Neural cell (in vitro differentiated cells): ENCODE results near the gene TBC1D5. TPM values are rescaled to one million over a fixed set of nuclear protein-coding genes. Genes with fewer than 3 reads are reported as not detected.

Experiments used
- H2AFZ ChIP-seq: fragments of 200-600, 300-800 bp; sonication (generic), shearing (Covaris generic); 2 replicates; pipeline ENCODE4 v1.6.0; 2014; ENCODE audit warnings: low read depth, mild to moderate bottlenecking, antibody characterized with exemption, low read length, moderate library complexity
- H3F3A ChIP-seq: fragments of 200-600 bp; shearing (Covaris generic); 2 replicates; pipeline ENCODE4 v1.6.1; 2016; ENCODE audit warnings: mild to moderate bottlenecking, moderate library complexity, mixed read lengths, antibody characterized with exemption, low read length; ENCODE audit not compliant: insufficient read depth, poor library complexity, severe bottlenecking
- H3K27ac ChIP-seq: fragments of 200-600, 300-800 bp; sonication (generic), shearing (Covaris generic); 2 replicates; pipeline ENCODE4 v1.5.1; 2014; ENCODE audit warnings: mild to moderate bottlenecking, low read length, moderate library complexity
- H3K27me3 ChIP-seq: fragments of 300-800, 200-600 bp; sonication (generic), shearing (Covaris generic); 2 replicates; pipeline ENCODE4 v1.6.0; 2014; ENCODE audit warnings: mild to moderate bottlenecking, low read depth, low read length, moderate library complexity; ENCODE audit not compliant: insufficient read depth
- H3K36me3 ChIP-seq: fragments of 300-800, 200-600 bp; sonication (generic), shearing (Covaris generic); 2 replicates; pipeline ENCODE4 v1.5.1; 2014; ENCODE audit warnings: mild to moderate bottlenecking, antibody characterized with exemption, low read length, moderate library complexity; ENCODE audit not compliant: insufficient read depth
- H3K4me2 ChIP-seq: fragments of 300-800, 200-600 bp; sonication (generic), shearing (Covaris generic); 2 replicates; pipeline ENCODE4 v1.6.0; 2014; ENCODE audit warnings: mild to moderate bottlenecking, low read length
- H3K4me3 ChIP-seq: fragments of 300-800, 200-600 bp; sonication (generic), shearing (Covaris generic); 2 replicates; pipeline ENCODE4 v1.5.1; 2014; ENCODE audit warnings: mild to moderate bottlenecking, low read length, moderate library complexity
- H3K79me2 ChIP-seq: fragments of 200-600 bp; shearing (Covaris generic); replicated peaks from 2 replicates; pipeline ENCODE4 v1.6.0; 2014; ENCODE audit warnings: mild to moderate bottlenecking, low read length, moderate library complexity; ENCODE audit not compliant: insufficient read depth
- H3K9ac ChIP-seq: fragments of 300-800, 200-600 bp; sonication (generic), shearing (Covaris generic); 2 replicates; pipeline ENCODE4 v1.6.1; 2016; ENCODE audit warnings: mild to moderate bottlenecking, low read length, mixed read lengths
- H3K9me2 ChIP-seq: fragments of 200-600 bp; shearing (Covaris generic); 2 replicates; pipeline ENCODE4 v1.6.1; 2016; ENCODE audit warnings: mild to moderate bottlenecking, low read length, mixed read lengths; ENCODE audit not compliant: insufficient read depth
- H3K9me3 ChIP-seq: fragments of 200-600, 300-800 bp; sonication (generic), shearing (Covaris generic); 2 replicates; pipeline ENCODE4 v1.6.1; 2016; ENCODE audit warnings: mild to moderate bottlenecking, mixed run types, low read length, moderate library complexity, mixed read lengths
- H4K20me1 ChIP-seq: fragments of 200-600 bp; shearing (Covaris generic); 2 replicates; pipeline ENCODE4 v1.6.1; 2016; ENCODE audit warnings: mild to moderate bottlenecking, mixed run types; ENCODE audit not compliant: insufficient read depth
- CTCF ChIP-seq: fragments of 450-650 bp; IDR thresholded peaks from 2 replicates; pipeline ENCODE4 v1.5.1; 2014; ENCODE audit warnings: antibody characterized with exemption, mild to moderate bottlenecking, moderate library complexity; ENCODE audit not compliant: poor library complexity, severe bottlenecking
- EP300 ChIP-seq: fragments of 450-650 bp; conservative IDR thresholded peaks from 2 replicates; pipeline ENCODE4 v1.6.1; 2014; ENCODE audit warnings: antibody characterized with exemption, mild to moderate bottlenecking, moderate library complexity; ENCODE audit not compliant: poor library complexity, severe bottlenecking
- EZH2 ChIP-seq: fragments of 200-600, 300-800 bp; shearing (Covaris generic), sonication (generic); IDR thresholded peaks from 2 replicates; pipeline ENCODE4 v1.6.1; 2014; ENCODE audit warnings: antibody characterized with exemption, low read length, borderline replicate concordance, mild to moderate bottlenecking; ENCODE audit not compliant: insufficient read depth, poor library complexity, severe bottlenecking
- MXI1 ChIP-seq: fragments of 450-650 bp; conservative IDR thresholded peaks from 2 replicates; pipeline ENCODE4 v1.6.1; 2014; ENCODE audit warnings: antibody characterized with exemption, mild to moderate bottlenecking; ENCODE audit not compliant: poor library complexity, severe bottlenecking
- POLR2AphosphoS5 ChIP-seq: IDR thresholded peaks from 2 replicates; pipeline ENCODE4 v1.6.1; 2012
- RAD21 ChIP-seq: fragments of 450-650 bp; conservative IDR thresholded peaks from 2 replicates; pipeline ENCODE4 v1.6.1; 2014; ENCODE audit warnings: antibody characterized with exemption, mild to moderate bottlenecking, moderate library complexity
- SMC3 ChIP-seq: fragments of 450-650 bp; conservative IDR thresholded peaks from 2 replicates; pipeline ENCODE4 v1.6.1; 2014; ENCODE audit warnings: antibody characterized with exemption, mild to moderate bottlenecking, moderate library complexity; ENCODE audit not compliant: poor library complexity
- TAF1 ChIP-seq: IDR thresholded peaks from 2 replicates; pipeline ENCODE4 v1.6.1; 2012; ENCODE audit warnings: low read depth
- polyA plus RNA-seq: library from polyadenylated mRNA; depleted of rRNA; stranded (reverse); fragments of >200 nt; gene quantifications from 2 replicates; pipeline ENCODE4 v1.2.3, GENCODE V29; 2014
- TF ChIP-seq, protein P1 (sequence below): IDR thresholded peaks from 2 replicates; pipeline ENCODE4 v1.6.1; 2012; ENCODE audit warnings: borderline replicate concordance

TBC1D5 gene
- polyA plus RNA-seq, 1 donor from 2014 or later = 28.3 TPM

DNA sequence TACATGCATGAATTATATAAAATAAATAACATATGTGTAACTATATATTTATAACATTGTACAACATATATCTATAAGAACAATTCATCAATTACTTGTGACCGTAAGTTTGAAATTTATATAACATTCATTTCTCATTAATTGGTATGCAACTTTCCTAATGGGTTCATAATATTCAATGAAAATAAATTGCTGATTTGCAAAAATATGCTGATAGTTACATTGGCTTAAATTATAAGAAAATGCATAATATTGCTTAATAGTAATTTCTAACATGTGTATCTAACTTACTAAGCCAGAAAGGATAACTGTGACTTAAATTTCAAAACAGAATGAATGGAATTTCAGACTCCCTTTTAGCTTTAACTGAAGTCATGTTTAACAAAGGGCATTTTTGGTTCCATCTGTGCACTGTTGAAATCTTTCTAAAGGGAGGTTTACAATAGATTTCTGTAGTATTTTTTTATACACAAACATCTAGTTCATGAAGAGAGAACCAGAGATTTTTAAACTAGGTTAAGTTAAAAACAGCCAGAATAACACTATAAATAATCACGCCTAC is 310.9 kb downstream of the TBC1D5 start:
- Histone ChIP-seq H3K27ac (no peak overlapping the region), H4K20me1 (no peaks in the 10 kb centered on the region), H3K4me2 (no peak overlapping the region), H3K9me2 (no peaks in the 10 kb centered on the region), H3K27me3 (no peaks in the 10 kb centered on the region), H3K9ac (no peak overlapping the region), H3K4me3 (no peak overlapping the region), H3K9me3 (no peaks in the 10 kb centered on the region), H3K79me2 (no peaks in the 10 kb centered on the region), H2AFZ (no peak overlapping the region), H3K36me3 (no peaks in the 10 kb centered on the region), H3F3A (no peaks in the 10 kb centered on the region)
- TF ChIP-seq CTCF (no peak), MXI1 (no peak)

- Histone ChIP-seq H3K9ac (no peak overlapping the region), H3K27ac (no peak overlapping the region), H3K4me3 (no peak overlapping the region), H3K9me2 (no peaks in the 10 kb centered on the region), H3K79me2 (no peaks in the 10 kb centered on the region), H3K36me3 (no peaks in the 10 kb centered on the region), H3K9me3 (no peaks in the 10 kb centered on the region), H3F3A (no peaks in the 10 kb centered on the region), H3K27me3 (no peaks in the 10 kb centered on the region), H2AFZ (no peak overlapping the region), H3K4me2 (no peak overlapping the region), H4K20me1 (no peaks in the 10 kb centered on the region)
- TF ChIP-seq MXI1 (no peak), SMC3 (peak; percentile 81), TAF1 (no peak), POLR2AphosphoS5 (no peak), EZH2 (no peak), RAD21 (peak; percentile 78), CTCF (peak; percentile 70), EP300 (no peak)
- TF ChIP-seq, protein P1, sequence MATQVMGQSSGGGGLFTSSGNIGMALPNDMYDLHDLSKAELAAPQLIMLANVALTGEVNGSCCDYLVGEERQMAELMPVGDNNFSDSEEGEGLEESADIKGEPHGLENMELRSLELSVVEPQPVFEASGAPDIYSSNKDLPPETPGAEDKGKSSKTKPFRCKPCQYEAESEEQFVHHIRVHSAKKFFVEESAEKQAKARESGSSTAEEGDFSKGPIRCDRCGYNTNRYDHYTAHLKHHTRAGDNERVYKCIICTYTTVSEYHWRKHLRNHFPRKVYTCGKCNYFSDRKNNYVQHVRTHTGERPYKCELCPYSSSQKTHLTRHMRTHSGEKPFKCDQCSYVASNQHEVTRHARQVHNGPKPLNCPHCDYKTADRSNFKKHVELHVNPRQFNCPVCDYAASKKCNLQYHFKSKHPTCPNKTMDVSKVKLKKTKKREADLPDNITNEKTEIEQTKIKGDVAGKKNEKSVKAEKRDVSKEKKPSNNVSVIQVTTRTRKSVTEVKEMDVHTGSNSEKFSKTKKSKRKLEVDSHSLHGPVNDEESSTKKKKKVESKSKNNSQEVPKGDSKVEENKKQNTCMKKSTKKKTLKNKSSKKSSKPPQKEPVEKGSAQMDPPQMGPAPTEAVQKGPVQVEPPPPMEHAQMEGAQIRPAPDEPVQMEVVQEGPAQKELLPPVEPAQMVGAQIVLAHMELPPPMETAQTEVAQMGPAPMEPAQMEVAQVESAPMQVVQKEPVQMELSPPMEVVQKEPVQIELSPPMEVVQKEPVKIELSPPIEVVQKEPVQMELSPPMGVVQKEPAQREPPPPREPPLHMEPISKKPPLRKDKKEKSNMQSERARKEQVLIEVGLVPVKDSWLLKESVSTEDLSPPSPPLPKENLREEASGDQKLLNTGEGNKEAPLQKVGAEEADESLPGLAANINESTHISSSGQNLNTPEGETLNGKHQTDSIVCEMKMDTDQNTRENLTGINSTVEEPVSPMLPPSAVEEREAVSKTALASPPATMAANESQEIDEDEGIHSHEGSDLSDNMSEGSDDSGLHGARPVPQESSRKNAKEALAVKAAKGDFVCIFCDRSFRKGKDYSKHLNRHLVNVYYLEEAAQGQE = no peak
Measured at GRCh38 chr3:17431004-17431403, 311.4 kb downstream of the TBC1D5 start.
